Hematopoietic multipotent progenitor cell treated with erythropoietin and hydrocortisone succinate and interleukin-3 and kit ligand, for 6 days (in vitro differentiated cells): ENCODE results near the gene BASP1.

Experiments used
- DNase-seq: peaks from one replicate; pipeline ENCODE4 v3.0.0-alpha.2; 2015

Gene BASP1, protein sequence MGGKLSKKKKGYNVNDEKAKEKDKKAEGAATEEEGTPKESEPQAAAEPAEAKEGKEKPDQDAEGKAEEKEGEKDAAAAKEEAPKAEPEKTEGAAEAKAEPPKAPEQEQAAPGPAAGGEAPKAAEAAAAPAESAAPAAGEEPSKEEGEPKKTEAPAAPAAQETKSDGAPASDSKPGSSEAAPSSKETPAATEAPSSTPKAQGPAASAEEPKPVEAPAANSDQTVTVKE

GRCh38 chr5:17217493-17218352 lies at the start of gene BASP1:
Gene BASP1, plus strand, starts transcription at chr5:17217631. Its CDS starts 57,586 bp downstream, at chr5:17275217.
- DNase-seq, result peak; percentile 60

DNA sequence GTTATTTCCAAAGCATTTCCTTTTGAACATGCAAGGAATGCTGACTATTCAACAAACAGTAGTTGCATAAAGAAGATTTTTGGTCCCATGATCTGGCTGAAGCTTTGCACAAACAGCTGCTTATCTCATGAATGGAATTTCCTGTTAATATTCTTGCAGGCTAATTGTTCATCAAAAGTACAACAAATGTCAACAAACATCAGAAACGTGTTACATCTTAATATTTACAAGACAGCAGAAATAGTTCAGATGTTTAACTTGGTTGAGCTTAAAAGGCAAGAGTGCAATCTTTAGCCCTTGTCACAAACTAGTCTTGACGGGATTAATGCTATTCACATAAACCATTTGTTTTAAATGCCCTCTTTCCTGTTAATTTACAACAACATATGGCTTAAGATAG lies 47.9 kb upstream of the BASP1 start:
- DNase-seq, result no peak

- DNase-seq, result no peak
Observed at GRCh38 chr5:17172791-17173190, 44.6 kb upstream of the BASP1 start.

DNA sequence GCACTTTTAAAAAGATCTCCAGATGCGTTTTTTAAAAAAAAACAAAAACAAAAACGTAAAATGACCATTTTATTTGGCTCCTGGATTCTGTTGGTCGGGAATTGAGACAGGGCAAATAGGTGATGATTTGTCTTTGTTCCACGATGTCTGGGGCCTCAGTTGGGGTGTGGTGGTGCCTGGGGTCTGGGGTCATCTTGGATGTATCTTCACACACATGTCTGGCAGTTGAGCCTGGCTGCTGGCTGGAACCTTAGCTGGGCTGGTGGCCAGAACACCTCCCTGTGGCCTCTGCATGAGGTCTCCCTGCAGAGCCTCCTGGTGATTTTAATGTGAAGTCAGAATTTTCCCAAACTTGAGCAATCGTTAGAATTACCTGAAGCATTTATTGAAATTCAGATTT lies 42.5 kb upstream of the BASP1 start:
- no peak for DNase-seq

DNA sequence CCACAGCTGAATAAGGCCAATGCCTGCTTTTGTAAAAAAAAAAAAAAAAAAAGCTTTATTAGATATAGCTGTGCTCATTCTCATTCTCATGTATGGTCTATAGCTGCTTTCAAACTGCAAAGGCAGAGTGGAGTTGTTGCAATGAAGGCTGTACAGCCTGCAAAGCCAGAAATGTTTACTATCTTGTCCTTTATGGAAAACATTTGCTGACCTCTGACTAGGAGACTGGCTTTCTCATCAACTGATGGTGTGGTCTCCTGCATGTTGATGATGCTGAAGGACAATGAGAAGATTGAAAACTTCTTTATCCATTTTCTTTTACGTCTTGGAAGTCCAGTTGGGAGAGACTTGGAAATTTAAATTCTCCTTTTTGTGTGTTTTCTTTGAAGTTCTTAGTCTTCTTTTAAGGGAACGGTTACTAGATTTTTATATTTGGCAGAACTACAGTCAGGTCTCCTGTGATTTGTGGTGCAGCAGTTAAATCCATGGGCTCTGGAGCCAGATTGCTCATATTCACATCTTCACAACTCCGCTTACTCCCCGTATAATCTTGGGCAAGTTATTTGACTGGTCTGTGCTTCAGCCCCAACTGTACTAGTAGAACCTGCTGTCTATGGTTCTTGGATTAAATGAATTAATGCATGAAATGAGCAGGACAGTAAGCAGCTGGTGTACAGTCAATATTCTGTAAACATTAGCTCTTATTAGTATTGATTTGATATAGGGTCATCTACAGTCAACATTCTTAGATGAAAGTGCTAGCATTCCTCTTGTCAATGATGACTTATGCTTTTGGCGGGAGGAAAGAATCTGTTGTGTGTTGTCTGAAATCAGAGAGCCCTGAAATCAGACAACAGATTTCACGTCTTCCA lies 39.7 kb upstream of the BASP1 start:
- DNase-seq, result no peak

GRCh38 chr5:17178373-17178675 lies 39.1 kb upstream of the BASP1 start:
- DNase-seq, result no peak

DNA sequence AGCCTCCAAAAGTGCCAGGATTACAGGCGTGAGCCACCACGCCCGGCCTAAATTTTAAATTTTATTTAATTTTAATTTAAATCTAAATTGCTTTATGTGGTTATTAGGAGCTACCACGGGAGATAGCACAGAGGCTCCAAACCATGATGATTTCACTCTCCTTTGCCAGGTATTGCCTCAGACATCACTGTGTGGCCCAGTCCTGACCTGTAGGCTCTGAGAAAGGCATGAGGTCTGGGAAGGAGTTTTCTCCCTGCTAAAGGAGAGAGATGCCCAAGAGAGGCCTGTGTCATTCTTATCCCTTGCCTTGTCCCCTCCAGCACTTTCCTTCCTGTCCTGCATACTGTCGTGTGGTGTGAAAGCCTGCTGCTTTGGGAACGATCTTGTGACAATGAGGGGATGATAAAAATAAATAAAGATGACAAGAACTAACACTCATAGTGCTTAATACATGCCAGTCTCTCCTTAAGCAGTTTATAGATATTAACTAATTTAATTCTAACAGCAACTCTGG lies 37.0 kb upstream of the BASP1 start:
- DNase-seq, result no peak

- DNase-seq, result no peak
Observed at GRCh38 chr5:17180864-17181723, 36.3 kb upstream of the BASP1 start.

- no peak for DNase-seq
Observed at GRCh38 chr5:17182494-17182893, 34.9 kb upstream of the BASP1 start.

DNA sequence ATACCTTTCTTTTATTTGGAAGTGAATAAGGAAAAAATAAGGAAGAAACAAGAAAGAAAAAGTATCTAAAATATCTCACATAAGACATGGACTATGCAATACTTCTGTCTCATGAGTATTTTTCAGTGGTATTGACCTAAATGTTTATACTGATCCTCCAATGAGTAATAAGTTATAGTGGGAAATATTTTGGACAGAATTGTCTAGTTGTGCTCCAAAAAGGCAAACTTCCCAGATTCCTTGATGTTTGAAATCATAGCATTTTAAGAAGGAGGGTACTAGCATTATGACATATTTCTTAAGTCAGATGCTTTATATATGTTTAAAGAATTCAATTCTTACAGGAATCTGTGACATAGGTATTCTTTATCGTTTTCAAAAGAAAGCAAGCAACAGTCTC lies 34.5 kb upstream of the BASP1 start:
- DNase-seq, result no peak

GRCh38 chr5:17183831-17184230 lies 33.6 kb upstream of the BASP1 start:
- DNase-seq, result no peak

- no peak for DNase-seq
Observed at GRCh38 chr5:17184588-17184987, 32.8 kb upstream of the BASP1 start.

- no peak for DNase-seq
Observed at GRCh38 chr5:17185349-17185748, 32.1 kb upstream of the BASP1 start.

DNA sequence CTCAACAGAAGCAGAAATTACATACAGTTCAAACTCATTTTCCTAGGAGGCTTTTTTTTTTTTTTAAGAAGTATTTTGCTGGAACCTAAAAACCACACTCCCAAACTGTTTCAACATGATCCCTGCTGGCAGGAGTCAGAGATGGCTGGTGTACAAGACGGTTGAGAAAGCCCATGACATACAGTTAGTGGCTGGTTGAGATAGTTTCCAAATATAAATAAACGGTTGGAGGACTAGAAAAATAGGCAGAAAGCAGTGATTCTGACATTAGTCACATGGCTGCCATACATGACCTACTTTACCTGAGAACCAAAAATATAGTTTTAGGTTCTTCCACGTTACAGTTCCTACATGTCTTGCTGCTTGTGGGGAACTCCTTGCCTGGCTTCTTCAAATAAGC lies 31.7 kb upstream of the BASP1 start:
- no peak for DNase-seq

DNA sequence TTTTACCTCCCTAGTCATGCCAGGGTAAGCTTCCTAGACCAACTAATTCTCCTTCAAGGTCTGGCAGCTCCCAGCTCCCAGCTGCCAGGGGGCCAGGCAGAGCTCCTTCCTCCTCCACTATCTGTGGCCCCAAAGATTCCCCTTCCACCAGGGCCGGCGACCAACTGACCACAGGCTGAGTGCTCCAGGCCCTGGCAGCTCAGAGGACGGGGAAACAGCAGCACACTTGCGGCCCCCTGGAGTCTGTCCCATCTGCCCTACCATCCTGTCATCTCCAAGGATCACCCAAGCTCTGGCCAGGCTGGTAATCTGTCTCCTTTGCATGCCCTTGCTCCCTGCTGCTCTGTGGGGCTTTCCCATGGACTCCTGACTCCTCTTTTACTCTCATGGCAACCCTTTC lies 31.2 kb upstream of the BASP1 start:
- no peak for DNase-seq

- DNase-seq, result no peak
Observed at GRCh38 chr5:17187011-17187785, 30.2 kb upstream of the BASP1 start.

- no peak for DNase-seq
Observed at GRCh38 chr5:17187786-17188170, 29.7 kb upstream of the BASP1 start.

GRCh38 chr5:17189381-17190036 lies 27.9 kb upstream of the BASP1 start:
- peak; percentile 90 for DNase-seq

DNA sequence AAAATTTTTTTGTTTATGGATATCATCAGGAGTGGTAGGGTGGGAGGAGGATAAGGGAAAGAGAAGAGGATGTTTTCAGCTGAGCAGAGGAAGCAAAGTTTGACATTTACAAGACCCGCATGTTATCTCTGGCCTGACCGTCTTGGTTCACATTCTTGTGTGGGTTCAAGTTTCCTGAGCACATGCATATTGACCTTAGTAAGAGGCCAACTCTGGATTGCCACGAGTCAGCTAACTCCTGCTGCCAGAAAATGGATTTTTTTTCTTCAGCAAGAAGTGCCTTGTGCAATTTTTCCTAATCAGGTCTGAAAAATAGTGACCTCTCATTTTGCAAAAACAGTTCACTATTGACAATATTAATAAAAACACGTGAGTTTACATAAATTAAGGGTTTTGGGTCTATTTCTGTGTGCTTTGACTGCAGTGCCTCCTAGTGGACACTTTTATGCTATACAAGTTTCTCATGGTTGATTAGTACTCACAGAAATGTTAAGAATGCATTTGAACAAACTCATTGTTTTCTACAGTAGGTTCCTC lies 27.1 kb upstream of the BASP1 start:
- DNase-seq, result peak; percentile 81

DNA sequence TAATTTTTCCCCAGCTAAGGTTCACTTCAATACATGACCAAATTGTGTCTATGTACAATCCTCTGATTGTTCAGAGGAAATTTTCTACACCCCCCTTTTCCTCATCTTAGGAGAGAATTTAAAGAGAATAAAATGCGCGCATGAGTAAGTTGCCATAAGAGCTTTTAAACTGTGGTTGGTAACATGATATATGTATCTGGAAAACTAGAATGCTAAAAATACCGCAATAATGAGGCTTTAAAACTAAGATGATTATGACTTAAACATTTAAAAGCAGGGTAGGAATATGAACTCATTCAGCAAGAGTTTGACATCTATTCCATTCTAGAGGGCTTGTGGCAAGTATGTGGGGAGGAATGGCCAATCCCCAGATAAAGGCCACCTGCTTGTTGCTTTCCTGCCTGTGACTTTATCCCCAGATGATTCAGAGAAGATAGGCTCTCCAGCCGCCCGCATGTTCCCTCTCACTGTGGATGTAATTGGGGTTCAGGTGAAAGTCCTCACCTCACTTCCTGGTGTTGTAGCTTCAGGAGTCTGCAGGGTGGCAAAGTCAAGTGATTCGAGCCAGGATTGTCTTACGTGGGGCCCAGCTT lies 26.5 kb upstream of the BASP1 start:
- no peak for DNase-seq
